Adrenal gland (tissue), 5 donors: ENCODE data around the gene GTSE1.

Experiments
- POLR2A ChIP-seq, 2 donors: fragments of 450-650 bp; IDR thresholded peaks; one replicate each; pipeline ENCODE4 v1.6.1; 2017; ENCODE audit warnings: antibody characterized with exemption in 2 of 2, mild to moderate bottlenecking in 2 of 2, moderate library complexity in 1 of 2
- TF ChIP-seq, protein P1 (sequence below), 6 experiments: fragments of 450-650 bp in 4 of 6; fragments of 200-600 bp in 2 of 6; sonication (generic) in 1 of 6; IDR thresholded peaks; 1 replicate in 5 of 6; 2 replicates in 1 of 6; pipeline versions ENCODE4 v1.5.1 to v1.8.0; 2016 to 2021; ENCODE audit warnings: antibody characterized with exemption in 6 of 6, mild to moderate bottlenecking in 2 of 6, moderate library complexity in 1 of 6
- donor health status: DM: no; HTN: no; CAD: no.

DNA sequence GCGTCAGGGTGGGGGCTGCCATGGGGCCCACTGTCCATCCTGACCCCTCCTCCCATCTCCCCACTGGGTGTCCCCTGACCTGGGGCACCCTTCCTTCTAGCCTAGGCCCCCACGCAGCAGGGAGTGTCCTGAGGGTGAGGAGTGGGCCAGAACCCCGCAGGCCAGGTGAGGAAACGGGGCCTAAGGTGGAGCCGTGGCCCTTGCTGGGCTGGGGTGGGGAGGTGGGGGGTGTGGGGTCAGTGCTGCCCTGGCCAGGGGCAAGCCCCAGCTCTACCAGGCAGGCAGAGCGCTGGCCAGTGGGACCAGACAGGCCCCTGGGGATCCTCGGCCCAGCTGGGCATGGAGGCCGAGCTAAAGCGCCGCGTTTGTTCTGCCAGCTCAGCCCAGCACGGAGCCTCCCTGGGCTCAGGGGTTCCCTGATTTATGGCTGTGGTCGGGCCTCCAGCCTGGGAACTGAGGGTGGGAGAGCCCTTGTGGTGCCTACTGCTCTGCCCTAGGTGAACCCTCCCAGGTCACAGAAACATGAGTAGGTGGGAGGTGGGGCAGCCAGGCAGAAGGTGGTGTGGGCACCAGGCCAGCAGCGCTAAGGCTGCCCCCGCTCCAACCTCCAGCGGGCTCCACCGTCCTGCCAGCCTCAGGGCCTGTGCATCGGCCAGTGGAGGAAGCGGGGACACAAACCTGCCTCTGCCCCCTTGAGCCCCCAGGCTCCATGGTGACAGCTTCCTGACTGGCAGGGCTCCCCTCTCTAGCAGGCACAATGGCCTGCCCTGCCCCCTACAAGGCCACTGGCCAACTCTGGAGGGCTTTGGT is 61.2 kb downstream of the GTSE1 start:
- TF ChIP-seq POLR2A (IDR thresholded peaks at IDR 0.05): no peak
- TF ChIP-seq, protein P1, sequence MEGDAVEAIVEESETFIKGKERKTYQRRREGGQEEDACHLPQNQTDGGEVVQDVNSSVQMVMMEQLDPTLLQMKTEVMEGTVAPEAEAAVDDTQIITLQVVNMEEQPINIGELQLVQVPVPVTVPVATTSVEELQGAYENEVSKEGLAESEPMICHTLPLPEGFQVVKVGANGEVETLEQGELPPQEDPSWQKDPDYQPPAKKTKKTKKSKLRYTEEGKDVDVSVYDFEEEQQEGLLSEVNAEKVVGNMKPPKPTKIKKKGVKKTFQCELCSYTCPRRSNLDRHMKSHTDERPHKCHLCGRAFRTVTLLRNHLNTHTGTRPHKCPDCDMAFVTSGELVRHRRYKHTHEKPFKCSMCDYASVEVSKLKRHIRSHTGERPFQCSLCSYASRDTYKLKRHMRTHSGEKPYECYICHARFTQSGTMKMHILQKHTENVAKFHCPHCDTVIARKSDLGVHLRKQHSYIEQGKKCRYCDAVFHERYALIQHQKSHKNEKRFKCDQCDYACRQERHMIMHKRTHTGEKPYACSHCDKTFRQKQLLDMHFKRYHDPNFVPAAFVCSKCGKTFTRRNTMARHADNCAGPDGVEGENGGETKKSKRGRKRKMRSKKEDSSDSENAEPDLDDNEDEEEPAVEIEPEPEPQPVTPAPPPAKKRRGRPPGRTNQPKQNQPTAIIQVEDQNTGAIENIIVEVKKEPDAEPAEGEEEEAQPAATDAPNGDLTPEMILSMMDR (IDR thresholded peaks at IDR 0.05): no peak
